IMR-90 (cell line): Measurements from ENCODE around the gene AKAP6.

ENCODE experiments used
- CHD1 ChIP-seq: IDR thresholded peaks from 2 replicates; pipeline ENCODE4 v1.6.1; 2012; ENCODE audit warnings: low read depth, low read length, improper control_type of control experiment
- CTCF ChIP-seq: conservative IDR thresholded peaks from 2 replicates; pipeline ENCODE4 v1.5.1; 2012; ENCODE audit warnings: mild to moderate bottlenecking, low read depth, low read length, improper control_type of control experiment
- FOS ChIP-seq: fragments of 150-350 bp; IDR thresholded peaks from 2 replicates; pipeline ENCODE4 v1.6.1; 2016; ENCODE audit warnings: low read depth, low read length
- MXI1 ChIP-seq: IDR thresholded peaks from 2 replicates; pipeline ENCODE4 v1.6.1; 2012; ENCODE audit warnings: low read depth, mild to moderate bottlenecking, low read length, moderate library complexity, borderline replicate concordance
- NFE2L2 ChIP-seq: fragments of 150-350 bp; IDR thresholded peaks from 2 replicates; pipeline ENCODE4 v1.6.1; 2016; ENCODE audit warnings: low read depth, mild to moderate bottlenecking, low read length
- POLR2A ChIP-seq: IDR thresholded peaks from 2 replicates; pipeline ENCODE4 v1.6.1; 2012; ENCODE audit warnings: mild to moderate bottlenecking, low read depth, low read length
- RAD21 ChIP-seq: IDR thresholded peaks from 2 replicates; pipeline ENCODE4 v1.6.1; 2012; ENCODE audit warnings: low read length, improper control_type of control experiment
- RCOR1 ChIP-seq: IDR thresholded peaks from 2 replicates; pipeline ENCODE4 v1.6.1; 2012; ENCODE audit warnings: mild to moderate bottlenecking, low read length, improper control_type of control experiment; ENCODE audit not compliant: insufficient replicate concordance
- RFX5 ChIP-seq: IDR thresholded peaks from 2 replicates; pipeline ENCODE4 v1.8.0; 2012; ENCODE audit warnings: low read depth, mild to moderate bottlenecking, low read length, moderate library complexity
- SMC3 ChIP-seq: fragments of 150-350 bp; IDR thresholded peaks from 2 replicates; pipeline ENCODE4 v1.6.1; 2016; ENCODE audit warnings: low read depth, mild to moderate bottlenecking, antibody characterized with exemption, low read length, moderate library complexity
- USF2 ChIP-seq: fragments of 150-350 bp; IDR thresholded peaks from 2 replicates; pipeline ENCODE4 v1.6.1; 2017; ENCODE audit warnings: mild to moderate bottlenecking, antibody characterized with exemption, low read length, low read depth

- TF ChIP-seq CTCF: no peak
- TF ChIP-seq POLR2A: no peak
- no peak for TF ChIP-seq USF2
- TF ChIP-seq CHD1: no peak
- no peak for TF ChIP-seq RAD21
- TF ChIP-seq RFX5: no peak
- no peak for TF ChIP-seq RCOR1
- TF ChIP-seq FOS: no peak
- TF ChIP-seq SMC3: no peak
- no peak for TF ChIP-seq NFE2L2
- TF ChIP-seq MXI1: no peak
Measured at GRCh38 chr14:32384464-32384863, 55.4 kb downstream of the AKAP6 start.
